ENCODE data around the gene SEC24B.
A peak's percentile ranks its signal among the peaks of the same experiment; 100 is the strongest.
"Not testable (repeated sequence)": the region's sequence is repeated elsewhere in the genome, so short reads cannot be mapped to it uniquely, and the experiment has no call there.

SEC24B gene

GRCh38 chr4:109511414-109511813, 77.8 kb downstream of the SEC24B start:
- no peak for DNase-seq

GRCh38 chr4:109513368-109513767, 79.8 kb downstream of the SEC24B start:
- not testable (repeated sequence) for DNase-seq

- no peak for DNase-seq
Measured at GRCh38 chr4:109532182-109532581, 98.6 kb downstream of the SEC24B start.

- DNase-seq = no peak
Measured at GRCh38 chr4:109545401-109545800, 111.8 kb downstream of the SEC24B start.

GRCh38 chr4:109547394-109547793, 113.8 kb downstream of the SEC24B start:
- DNase-seq = no peak

- no peak for DNase-seq
Measured at GRCh38 chr4:109548655-109549054, 115.0 kb downstream of the SEC24B start.

- no peak for DNase-seq
Measured at GRCh38 chr4:109552237-109552636, 118.6 kb downstream of the SEC24B start.

- no peak for DNase-seq
Measured at GRCh38 chr4:109553130-109553529, 119.5 kb downstream of the SEC24B start.

- DNase-seq = no peak
Measured at GRCh38 chr4:109554971-109555370, 121.4 kb downstream of the SEC24B start.

- DNase-seq = no peak
Measured at GRCh38 chr4:109557433-109557832, 123.8 kb downstream of the SEC24B start.

GRCh38 chr4:109558095-109558494, 124.5 kb downstream of the SEC24B start:
- DNase-seq = not testable (repeated sequence)

- DNase-seq = no peak
Measured at GRCh38 chr4:109559625-109559982, 126.0 kb downstream of the SEC24B start.

- peak; percentile 72 for DNase-seq
Measured at GRCh38 chr4:109559983-109560686, 126.5 kb downstream of the SEC24B start, which contains the start of gene MCUB. Gene MCUB, plus strand, starts transcription at chr4:109560246. Its CDS starts 92 bp downstream, at chr4:109560338.

- no peak for DNase-seq
Measured at GRCh38 chr4:109560687-109561461, 127.3 kb downstream of the SEC24B start.

- no peak for DNase-seq
Measured at GRCh38 chr4:109562457-109563239, 129.0 kb downstream of the SEC24B start.

- DNase-seq = no peak
Measured at GRCh38 chr4:109571494-109571893, 137.9 kb downstream of the SEC24B start.

- DNase-seq = no peak
Measured at GRCh38 chr4:109572154-109572553, 138.5 kb downstream of the SEC24B start.

- DNase-seq = no peak
Measured at GRCh38 chr4:109574443-109574850, 140.8 kb downstream of the SEC24B start.

GRCh38 chr4:109574931-109575804, 141.6 kb downstream of the SEC24B start:
- no peak for DNase-seq

- no peak for DNase-seq
Measured at GRCh38 chr4:109576462-109576861, 142.8 kb downstream of the SEC24B start.

- no peak for DNase-seq
Measured at GRCh38 chr4:109578846-109579245, 145.2 kb downstream of the SEC24B start.

GRCh38 chr4:109579997-109580396, 146.4 kb downstream of the SEC24B start:
- DNase-seq = not testable (repeated sequence)
